22Rv1 (cell line): ENCODE results near the gene DOCK10.

ENCODE experiments used
- CTCF ChIP-seq: fragments of 450-650 bp; IDR thresholded peaks from 2 replicates; pipeline ENCODE4 v1.5.1; 2017; ENCODE audit warnings: mild to moderate bottlenecking
- ZFX ChIP-seq: fragments of 450-650 bp; IDR thresholded peaks from 2 replicates; pipeline ENCODE4 v1.6.1; 2017; ENCODE audit warnings: antibody characterized with exemption, borderline replicate concordance

GRCh38 chr2:224836263-224836662 lies 206.0 kb downstream of the DOCK10 start:
- no peak for TF ChIP-seq CTCF
- no peak for TF ChIP-seq ZFX
